CMK (cell line): ENCODE data around the gene GULP1.
"Not testable (repeated sequence)": the region's sequence is repeated elsewhere in the genome, so short reads cannot be mapped to it uniquely, and the experiment has no call there.

Experiments
- DNase-seq: peaks from one replicate; pipeline ENCODE4 v3.0.0-alpha.2; 2010; ENCODE audit warnings: low read depth

GULP1 gene

GRCh38 chr2:188601927-188602326 lies 310.3 kb downstream of the GULP1 start:
- no peak for DNase-seq

GRCh38 chr2:188604579-188604978 lies 312.9 kb downstream of the GULP1 start:
- no peak for DNase-seq

GRCh38 chr2:188605609-188606584 lies 314.2 kb downstream of the GULP1 start:
- not testable (repeated sequence) for DNase-seq

GRCh38 chr2:188606596-188606995 lies 314.9 kb downstream of the GULP1 start:
- DNase-seq, result not testable (repeated sequence)

GRCh38 chr2:188607501-188607900 lies 315.8 kb downstream of the GULP1 start:
- DNase-seq, result peak; percentile 49

- no peak for DNase-seq
Measured at GRCh38 chr2:188609321-188610049, 317.8 kb downstream of the GULP1 start.

- DNase-seq, result no peak
Measured at GRCh38 chr2:188610050-188610444, 318.4 kb downstream of the GULP1 start.

- DNase-seq, result no peak
Measured at GRCh38 chr2:188610827-188611226, 319.2 kb downstream of the GULP1 start.

GRCh38 chr2:188619146-188619545 lies 327.5 kb downstream of the GULP1 start:
- DNase-seq, result no peak

- DNase-seq, result no peak
Measured at GRCh38 chr2:188620916-188621315, 329.2 kb downstream of the GULP1 start.

GRCh38 chr2:188622601-188623260 lies 331.1 kb downstream of the GULP1 start:
- no peak for DNase-seq

- DNase-seq, result no peak
Measured at GRCh38 chr2:188623995-188624643, 332.4 kb downstream of the GULP1 start.

- no peak for DNase-seq
Measured at GRCh38 chr2:188627471-188627870, 335.8 kb downstream of the GULP1 start.

- no peak for DNase-seq
Measured at GRCh38 chr2:188628989-188629752, 337.5 kb downstream of the GULP1 start.

GRCh38 chr2:188629753-188630527 lies 338.3 kb downstream of the GULP1 start:
- no peak for DNase-seq

- no peak for DNase-seq
Measured at GRCh38 chr2:188631037-188631809, 339.5 kb downstream of the GULP1 start.

- DNase-seq, result no peak
Measured at GRCh38 chr2:188634656-188635055, 343.0 kb downstream of the GULP1 start.
